ENCODE measurements around the gene RANBP3.
"Not testable (repeated sequence)": the region's sequence is repeated elsewhere in the genome, so short reads cannot be mapped to it uniquely, and the experiment has no call there.

Gene RANBP3

GRCh38 chr19:5883157-5883873 lies 94.6 kb downstream of the RANBP3 start:
- not testable (repeated sequence) for DNase-seq (ENCODE audit: low read depth)

GRCh38 chr19:5882421-5882968 lies 95.4 kb downstream of the RANBP3 start:
- no peak for DNase-seq (ENCODE audit: low read depth)

- DNase-seq (ENCODE audit: low read depth) = no peak
These were observed 96.2 kb downstream of the RANBP3 start for GRCh38 chr19:5881543-5882299.

GRCh38 chr19:5880604-5881078 lies 97.3 kb downstream of the RANBP3 start:
- peak; percentile 83 for DNase-seq (ENCODE audit: low read depth)

- no peak for DNase-seq (ENCODE audit: low read depth)
These were observed 97.7 kb downstream of the RANBP3 start for GRCh38 chr19:5880196-5880595.

- no peak for DNase-seq (ENCODE audit: low read depth)
These were observed 100.1 kb downstream of the RANBP3 start for GRCh38 chr19:5877882-5878281.

GRCh38 chr19:5877427-5877826 lies 100.5 kb downstream of the RANBP3 start:
- DNase-seq (ENCODE audit: low read depth) = no peak

GRCh38 chr19:5874496-5874895 lies 103.4 kb downstream of the RANBP3 start:
- DNase-seq (ENCODE audit: low read depth) = not testable (repeated sequence)

- DNase-seq (ENCODE audit: low read depth) = no peak
These were observed 104.2 kb downstream of the RANBP3 start for GRCh38 chr19:5873617-5874199.

GRCh38 chr19:5870986-5871394 lies 107.0 kb downstream of the RANBP3 start:
- no peak for DNase-seq (ENCODE audit: low read depth)

GRCh38 chr19:5867201-5868136 lies 110.5 kb downstream of the RANBP3 start:
- no peak for DNase-seq (ENCODE audit: low read depth)

All from fibroblast of gingiva (primary cell).